AG08395 (cell line): ENCODE measurements around the gene CARD6.
"Not testable (repeated sequence)": the region's sequence is repeated elsewhere in the genome, so short reads cannot be mapped to it uniquely, and the experiment has no call there.

Experiments
- DNase-seq: peaks from one replicate; pipeline ENCODE4 v3.0.0; 2012; ENCODE audit warnings: mixed read lengths, low spot score

The CARD6 gene

GRCh38 chr5:40828690-40829661 lies 12.2 kb upstream of the CARD6 start:
- no peak for DNase-seq

- DNase-seq, result no peak
These were observed 11.2 kb upstream of the CARD6 start for GRCh38 chr5:40829748-40830533.

GRCh38 chr5:40831346-40832210 lies 9.6 kb upstream of the CARD6 start:
- DNase-seq, result no peak

GRCh38 chr5:40832345-40832744 lies 8.8 kb upstream of the CARD6 start:
- no peak for DNase-seq

GRCh38 chr5:40833712-40834229 lies 7.4 kb upstream of the CARD6 start:
- DNase-seq, result no peak

- DNase-seq, result no peak
These were observed 6.7 kb upstream of the CARD6 start for GRCh38 chr5:40834391-40834848.

GRCh38 chr5:40834849-40835787 lies 6.0 kb upstream of the CARD6 start, which contains the start of gene RPL37:
Gene RPL37, minus strand, starts transcription at chr5:40835222. Its CDS starts 37 bp downstream, at chr5:40835185.
- DNase-seq, result peak; percentile 97

GRCh38 chr5:40838086-40838485 lies 3.1 kb upstream of the CARD6 start:
- no peak for DNase-seq

GRCh38 chr5:40842351-40842750 lies 1.2 kb downstream of the CARD6 start:
- DNase-seq, result peak; percentile 38

GRCh38 chr5:40844565-40844964 lies 3.4 kb downstream of the CARD6 start:
- DNase-seq, result no peak

- no peak for DNase-seq
These were observed 5.2 kb downstream of the CARD6 start for GRCh38 chr5:40846371-40846770.

- DNase-seq, result no peak
These were observed 6.4 kb downstream of the CARD6 start for GRCh38 chr5:40847525-40847924.

- no peak for DNase-seq
These were observed 12.5 kb downstream of the CARD6 start for GRCh38 chr5:40853632-40854192.

- no peak for DNase-seq
These were observed 19.5 kb downstream of the CARD6 start for GRCh38 chr5:40860711-40861110.

- DNase-seq, result not testable (repeated sequence)
These were observed 23.8 kb downstream of the CARD6 start for GRCh38 chr5:40865004-40865403.

GRCh38 chr5:40866844-40867243 lies 25.7 kb downstream of the CARD6 start:
- no peak for DNase-seq

- no peak for DNase-seq
These were observed 28.2 kb downstream of the CARD6 start for GRCh38 chr5:40869384-40869783.

- no peak for DNase-seq
These were observed 30.0 kb downstream of the CARD6 start for GRCh38 chr5:40871177-40871576.

GRCh38 chr5:40872253-40872652 lies 31.1 kb downstream of the CARD6 start:
- DNase-seq, result not testable (repeated sequence)

- DNase-seq, result no peak
These were observed 32.2 kb downstream of the CARD6 start for GRCh38 chr5:40873286-40873880.
